Loucy (cell line): ENCODE results near the gene CACNA1B.

Source experiments
- CTCF ChIP-seq: fragments of 200-600 bp; sonication (generic); conservative IDR thresholded peaks from 2 replicates; pipeline ENCODE4 v1.5.1; 2014; ENCODE audit warnings: mild to moderate bottlenecking, antibody characterized with exemption, low read length
- EZH2phosphoT487 ChIP-seq: fragments of 200-600 bp; IDR thresholded peaks from 2 replicates; pipeline ENCODE4 v1.6.1; 2018; ENCODE audit warnings: antibody characterized with exemption, mild to moderate bottlenecking, moderate library complexity, borderline replicate concordance

- no peak for TF ChIP-seq CTCF
- TF ChIP-seq EZH2phosphoT487, result no peak
Observed at GRCh38 chr9:138011951-138012500, 134.4 kb downstream of the CACNA1B start.
